HG03571 (cell line): Measurements from ENCODE around the gene DHX29.

Experiments used
- ATAC-seq: cut with Tn5 transposase; IDR thresholded peaks from one replicate; pipeline ENCODE4 v1.9.1; 2021; ENCODE audit not compliant: unreplicated experiment

DHX29 gene

DNA sequence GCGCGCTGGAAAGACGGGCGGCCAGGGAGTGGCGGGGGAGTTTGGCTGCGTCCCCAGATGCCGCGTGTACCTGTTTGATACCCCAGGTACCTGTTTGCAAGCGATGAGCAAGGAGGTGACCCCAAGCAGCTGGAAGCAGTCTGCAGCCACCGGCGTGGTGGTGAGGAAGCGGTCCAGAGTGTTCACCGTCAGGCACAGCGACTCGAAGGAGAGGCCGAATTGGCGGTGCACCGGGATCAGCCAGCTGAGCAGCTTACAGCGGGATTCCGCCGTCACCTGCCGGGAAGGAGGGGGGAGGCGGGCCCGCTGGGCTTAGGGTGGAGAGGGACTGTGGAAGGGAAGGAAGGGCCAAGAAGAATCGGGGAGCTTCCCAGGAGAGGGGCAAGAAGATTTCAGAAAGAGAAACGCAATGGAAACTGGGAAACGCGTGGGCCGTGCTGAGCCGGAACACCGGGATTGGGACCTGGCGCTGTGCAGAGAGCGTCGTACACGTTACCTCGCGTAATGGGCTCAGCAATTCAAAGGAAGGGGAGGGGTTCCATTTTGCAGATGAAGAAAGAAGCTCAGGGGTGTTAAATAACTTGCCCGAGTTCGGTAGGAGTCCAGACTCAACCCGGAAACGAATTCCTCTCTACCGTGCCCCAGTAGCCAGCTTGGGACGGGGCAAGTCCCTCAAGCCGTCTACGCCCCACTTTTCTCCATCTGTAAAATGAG lies 75.1 kb downstream of the DHX29 start:
- no peak for ATAC-seq

DNA sequence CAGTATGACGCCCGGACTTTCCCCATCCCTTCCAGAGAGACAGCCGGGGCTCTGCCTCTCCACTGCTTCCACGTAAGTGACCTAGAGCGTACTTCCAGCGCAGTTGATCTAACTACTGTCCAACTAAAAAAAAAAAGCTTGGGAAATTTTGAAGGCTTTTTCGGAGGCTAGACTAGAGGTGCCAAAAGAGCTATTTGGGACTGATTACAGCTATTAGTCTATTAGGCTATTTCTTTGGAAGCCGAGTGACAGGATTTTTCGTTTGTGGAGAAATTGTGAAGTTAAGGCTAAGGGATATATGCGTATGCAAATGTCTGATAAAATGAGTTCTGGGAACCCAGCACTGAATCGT lies 75.6 kb downstream of the DHX29 start:
- no peak for ATAC-seq

DNA sequence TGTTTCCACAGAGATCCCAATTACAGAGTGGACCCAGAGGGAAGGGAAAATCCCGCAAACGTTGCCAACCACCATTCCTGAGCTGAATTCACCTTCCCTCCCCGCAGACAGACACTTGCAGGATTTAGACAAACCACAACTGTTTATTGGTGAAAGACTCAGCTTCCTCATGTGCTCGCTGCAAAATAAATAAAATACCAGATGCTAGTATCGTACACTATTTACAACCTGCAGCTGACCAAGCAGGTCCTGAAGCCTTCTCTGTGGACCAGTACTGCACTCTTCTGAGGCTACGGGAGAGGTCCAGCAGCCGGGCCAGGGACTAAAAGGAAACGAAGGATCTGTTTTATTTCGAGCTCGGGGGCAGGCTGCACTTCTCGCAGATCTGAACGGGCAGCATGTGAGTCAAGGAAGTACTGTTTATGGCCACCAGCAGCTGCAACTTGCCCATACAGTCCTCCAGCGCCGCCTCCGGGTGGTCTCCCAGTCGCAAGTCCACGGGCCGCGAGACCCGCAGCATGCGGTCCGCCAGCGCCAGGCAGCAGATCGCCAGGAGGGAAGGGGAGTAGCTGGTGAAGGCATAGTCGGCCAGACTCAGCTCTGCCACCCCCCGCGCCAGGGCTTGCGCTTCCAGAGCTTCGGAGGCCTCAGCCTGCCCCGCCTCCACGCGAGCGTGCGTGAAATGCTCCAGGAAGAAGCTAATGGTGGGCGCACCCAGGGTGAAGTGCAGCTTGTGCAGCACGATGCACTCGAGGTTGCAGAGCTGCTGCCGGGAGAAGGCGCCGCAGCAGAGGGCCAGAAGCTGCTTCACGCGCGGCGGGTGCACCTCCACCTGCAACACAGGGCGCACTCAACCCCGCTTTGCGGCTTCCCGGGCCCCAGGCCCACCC lies 76.2 kb downstream of the DHX29 start:
- ATAC-seq, result no peak

DNA sequence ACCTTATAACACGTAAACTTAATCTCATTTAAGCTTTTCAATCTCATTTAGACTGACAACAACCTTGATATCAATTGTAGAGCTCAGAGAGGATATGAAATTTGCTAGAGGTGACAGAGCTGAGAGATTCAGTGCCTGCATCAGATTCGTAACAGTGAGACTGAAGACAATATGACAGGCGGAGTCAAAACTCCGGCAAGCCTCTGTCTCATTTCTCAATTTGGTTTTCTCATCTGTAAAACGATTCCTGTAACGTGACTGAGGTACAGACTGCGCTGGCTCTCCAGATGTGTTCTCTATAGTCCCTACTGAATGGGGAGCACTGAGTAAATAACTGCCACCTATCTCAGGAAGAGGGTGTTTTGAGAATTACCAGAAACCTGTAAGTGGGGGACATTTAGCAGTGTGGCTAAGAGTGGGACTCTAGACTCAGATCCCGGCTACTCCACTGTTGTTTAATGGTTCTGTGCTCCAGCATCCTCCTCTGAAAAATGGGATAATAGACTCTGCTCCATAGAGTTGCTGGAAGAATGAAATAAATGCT lies 77.3 kb downstream of the DHX29 start:
- no peak for ATAC-seq

DNA sequence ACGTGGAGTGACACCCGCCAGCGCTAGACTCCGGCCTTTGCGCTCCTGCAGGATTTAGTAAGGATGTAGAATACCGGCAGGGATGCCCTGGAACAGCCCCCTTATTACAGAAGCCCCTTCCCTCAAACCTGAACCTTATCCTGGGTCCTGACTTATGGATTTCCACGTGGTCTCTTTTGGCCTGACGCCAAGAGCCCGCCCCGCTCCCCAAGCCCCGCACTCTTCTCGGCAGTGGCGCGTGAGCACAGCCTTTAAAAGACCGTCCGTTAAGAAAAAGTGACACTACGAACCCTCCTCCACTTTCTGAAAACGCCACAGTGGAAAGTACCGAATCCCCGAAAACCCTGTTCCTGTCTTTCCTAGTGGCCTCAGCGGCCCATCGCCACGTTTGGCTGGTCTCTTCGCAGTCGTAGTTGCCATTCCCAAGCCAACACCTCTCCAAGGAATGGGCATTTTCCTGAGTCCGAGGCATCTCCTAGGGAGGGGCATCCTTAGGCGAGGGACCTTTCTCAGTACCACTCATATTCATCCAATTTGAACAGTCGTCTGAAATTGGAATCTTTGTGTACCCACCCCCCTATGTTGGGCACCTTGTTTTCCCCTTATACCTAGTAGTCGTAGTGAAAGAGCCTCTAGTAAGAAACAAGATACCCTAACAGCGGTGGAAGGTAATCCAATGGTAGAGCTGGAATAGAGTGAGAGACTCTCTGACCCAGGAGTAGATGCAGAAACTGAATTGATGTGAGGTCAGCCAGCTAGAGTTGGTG lies 79.6 kb downstream of the DHX29 start:
- ATAC-seq, result no peak

DNA sequence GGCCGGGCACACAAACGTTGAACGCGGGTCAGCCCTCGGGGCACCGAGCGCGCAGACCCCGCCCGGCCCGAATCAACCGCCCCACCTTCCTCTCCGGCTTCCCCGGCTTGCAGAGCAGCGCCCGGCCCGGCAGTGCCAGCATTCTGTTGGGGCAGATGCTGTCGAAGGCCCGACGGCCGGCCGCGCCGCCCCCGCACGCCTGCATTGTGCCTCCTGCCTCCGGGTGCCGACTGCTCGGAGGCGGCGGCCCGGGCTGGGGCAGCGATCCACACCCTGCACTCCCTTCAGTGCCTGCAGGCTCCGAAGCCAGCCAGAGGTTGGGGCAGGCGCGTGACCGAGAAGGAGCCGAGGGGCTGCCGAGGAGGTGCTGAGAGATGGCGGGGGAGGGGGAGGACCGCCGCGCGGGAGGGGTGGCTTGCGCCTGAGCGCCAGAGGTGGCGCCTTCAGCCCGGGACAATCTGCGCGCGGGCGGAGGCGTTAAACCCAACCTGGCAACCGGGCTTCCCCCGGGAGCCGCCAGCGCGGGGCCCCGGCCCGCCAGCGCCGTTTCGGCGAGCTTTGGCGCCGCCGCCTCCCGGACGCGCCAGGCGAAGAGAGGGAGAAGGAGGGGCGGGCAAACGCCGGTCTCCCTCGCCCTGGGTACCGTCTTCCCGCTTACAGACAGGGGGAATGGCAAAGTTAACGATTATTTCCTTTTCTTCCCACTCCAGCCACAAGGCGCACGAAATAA lies 80.4 kb downstream of the DHX29 start, which contains the start of gene MCIDAS:
Gene MCIDAS (minus strand): TSS at position 382 of the 730 bp plus-strand sequence. CDS start 177 bp downstream, at position 205.
- ATAC-seq, result peak; percentile 43

DNA sequence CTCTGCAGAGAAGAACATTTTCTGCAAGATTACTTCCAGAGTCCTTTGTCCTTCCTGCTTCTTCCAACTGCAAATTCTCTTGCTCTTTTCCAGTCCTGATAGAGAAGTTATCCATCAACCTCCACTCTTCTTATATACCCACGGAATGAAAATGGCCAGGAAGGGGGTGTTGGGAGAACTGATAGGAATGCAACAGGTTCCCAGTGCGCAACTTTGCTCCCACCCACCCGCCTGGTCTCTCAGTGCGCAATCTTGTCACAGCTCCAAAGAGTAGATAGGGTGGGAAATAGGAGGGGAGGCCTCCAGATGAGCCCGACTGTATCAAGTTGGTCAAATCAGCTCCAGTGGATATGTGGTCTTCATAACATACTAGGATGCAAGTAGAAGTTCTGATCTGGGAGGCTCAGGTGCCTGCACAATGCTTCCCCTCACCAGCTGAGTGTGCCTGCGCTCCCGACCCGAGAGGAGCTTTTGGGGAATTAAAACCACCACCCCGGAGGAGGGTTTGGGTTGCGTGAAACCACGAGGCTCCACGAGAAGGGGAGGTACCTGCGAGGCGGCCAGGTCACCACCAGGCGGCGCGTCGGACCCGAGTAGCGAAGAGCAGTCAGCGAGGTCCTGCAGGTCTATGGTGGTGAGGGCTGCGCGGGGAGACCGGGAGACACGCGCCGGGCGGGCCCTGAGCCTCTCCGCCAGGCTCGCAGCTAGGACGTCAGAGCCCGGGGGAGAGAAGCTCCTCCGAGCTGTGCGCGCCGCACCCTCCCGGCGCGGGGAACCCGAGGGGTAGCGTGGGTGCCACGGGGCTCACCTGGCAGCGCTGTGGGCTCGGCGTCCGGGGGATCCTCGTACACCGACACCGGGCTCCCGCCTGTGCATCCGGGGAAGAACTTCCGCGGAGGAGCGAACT lies 81.2 kb downstream of the DHX29 start:
- peak; percentile 57 for ATAC-seq

DNA sequence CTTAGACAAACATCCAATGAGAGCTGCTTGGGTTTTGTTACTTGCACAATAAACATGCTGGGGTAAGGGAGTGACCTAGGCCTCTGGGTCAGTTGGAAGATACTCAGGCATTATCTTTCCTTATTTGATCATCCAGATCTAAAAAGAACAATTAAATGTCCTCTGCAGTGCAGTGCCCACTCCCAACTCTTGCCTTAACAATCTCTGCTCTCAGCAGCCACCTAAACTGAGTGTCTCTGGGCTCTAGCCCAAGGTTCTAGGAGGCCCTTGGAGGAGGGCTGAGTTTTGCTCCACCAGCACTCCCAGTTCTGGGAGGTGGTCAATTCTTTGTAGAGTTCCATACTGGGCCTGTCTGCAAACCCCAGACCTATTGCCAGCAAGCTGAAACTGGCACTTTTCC lies 82.1 kb downstream of the DHX29 start:
- no peak for ATAC-seq

DNA sequence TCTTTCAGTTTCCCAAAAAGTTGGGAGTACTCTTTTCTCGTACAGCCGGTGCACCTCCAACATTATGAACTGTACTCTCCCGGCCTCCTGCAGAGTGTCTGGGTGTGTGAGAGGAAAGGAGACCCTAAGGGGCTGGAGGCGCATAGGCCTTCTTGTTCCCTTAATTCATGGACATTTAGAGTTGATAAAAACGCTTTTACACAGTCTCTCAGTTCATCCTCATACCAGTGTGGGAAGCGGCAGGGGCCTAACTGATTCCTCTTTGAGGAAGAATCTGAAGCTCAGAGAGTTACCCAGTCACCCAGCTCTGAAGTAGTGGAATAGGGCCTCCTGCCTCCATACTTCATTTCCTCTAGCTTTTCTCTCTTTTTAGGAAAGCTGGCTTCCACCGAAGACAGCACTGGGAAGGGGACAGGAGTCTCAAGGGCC lies 83.7 kb downstream of the DHX29 start:
- no peak for ATAC-seq

DNA sequence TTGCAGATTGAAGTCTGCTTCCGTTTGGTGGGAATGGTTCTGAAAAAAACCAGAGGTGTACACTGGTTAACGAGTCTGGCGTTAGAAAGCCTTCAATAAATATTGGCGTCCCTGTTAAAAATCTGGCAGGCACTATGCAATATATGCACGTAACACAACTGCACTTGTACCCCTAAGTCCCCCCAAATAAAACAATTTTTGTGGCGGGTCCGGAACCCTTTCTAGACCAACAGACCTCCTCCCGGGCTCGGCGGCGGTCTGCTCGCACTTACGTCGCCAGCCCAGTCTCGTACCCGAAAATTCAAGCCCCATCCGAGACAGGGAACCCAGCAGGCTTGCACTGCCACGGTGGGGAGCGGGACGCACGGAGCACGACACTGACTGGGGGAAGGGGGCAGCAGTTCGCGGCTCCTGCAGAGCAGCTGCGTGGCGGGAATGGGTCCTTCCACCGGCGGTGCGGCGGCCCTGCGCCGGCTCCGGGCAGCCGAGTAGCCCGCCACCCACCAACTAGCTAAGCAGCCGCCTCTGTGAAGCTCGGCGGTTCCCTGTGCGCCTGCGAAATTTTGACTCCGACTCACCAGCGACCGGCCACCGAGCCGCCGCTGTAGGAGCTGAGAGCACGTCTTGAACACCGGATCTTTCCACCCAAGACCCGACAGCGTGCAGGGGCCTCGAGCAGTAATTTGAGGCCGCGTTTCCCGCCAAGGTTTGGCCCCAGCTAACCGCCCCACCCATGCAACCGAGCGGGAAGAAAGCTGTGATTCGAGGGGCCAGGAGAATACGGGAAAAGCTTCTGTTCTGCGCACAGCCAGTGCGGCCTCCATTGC lies 84.3 kb downstream of the DHX29 start:
- ATAC-seq, result no peak

DNA sequence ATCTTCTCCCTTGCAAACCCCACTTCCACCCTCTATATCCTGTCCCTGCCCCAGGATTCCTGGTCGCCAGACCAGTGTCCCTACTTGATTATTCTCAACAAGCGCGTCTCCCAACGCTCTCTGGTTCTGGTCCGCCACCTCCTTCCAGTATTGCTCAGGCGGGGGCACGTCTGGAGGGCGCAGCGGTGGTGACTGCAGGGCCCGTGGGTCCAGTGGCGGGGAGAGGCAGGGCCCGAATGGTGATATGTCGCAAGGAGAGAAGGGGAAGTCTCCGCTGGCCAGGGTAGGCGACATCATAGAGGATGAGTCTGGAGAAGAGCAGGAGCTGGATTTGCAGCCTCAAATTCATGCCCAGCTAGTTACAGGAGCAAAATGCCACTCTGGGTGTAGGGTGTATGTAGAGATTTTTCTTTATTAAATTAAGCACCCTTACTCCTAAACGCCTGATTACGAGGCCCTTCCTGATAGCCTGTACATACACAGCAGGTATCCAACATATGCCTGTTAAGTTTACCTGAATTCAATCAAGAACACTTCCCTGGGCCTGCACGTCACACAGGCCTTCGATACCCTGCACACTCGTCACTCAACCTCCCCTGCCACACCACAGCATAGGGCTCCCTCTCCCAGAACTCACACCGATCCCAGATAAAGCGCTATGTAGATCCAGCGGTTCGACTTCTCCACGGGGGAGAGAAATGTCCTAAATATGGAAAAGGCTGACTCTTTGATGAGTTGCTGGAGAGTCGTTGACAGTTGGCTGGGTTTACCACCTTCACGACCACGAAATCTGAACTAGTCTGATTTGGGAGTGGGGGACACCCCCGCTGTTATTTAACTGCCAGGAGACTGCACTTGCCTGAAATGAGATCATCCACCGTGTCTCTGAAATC lies 85.2 kb downstream of the DHX29 start:
- no peak for ATAC-seq

DNA sequence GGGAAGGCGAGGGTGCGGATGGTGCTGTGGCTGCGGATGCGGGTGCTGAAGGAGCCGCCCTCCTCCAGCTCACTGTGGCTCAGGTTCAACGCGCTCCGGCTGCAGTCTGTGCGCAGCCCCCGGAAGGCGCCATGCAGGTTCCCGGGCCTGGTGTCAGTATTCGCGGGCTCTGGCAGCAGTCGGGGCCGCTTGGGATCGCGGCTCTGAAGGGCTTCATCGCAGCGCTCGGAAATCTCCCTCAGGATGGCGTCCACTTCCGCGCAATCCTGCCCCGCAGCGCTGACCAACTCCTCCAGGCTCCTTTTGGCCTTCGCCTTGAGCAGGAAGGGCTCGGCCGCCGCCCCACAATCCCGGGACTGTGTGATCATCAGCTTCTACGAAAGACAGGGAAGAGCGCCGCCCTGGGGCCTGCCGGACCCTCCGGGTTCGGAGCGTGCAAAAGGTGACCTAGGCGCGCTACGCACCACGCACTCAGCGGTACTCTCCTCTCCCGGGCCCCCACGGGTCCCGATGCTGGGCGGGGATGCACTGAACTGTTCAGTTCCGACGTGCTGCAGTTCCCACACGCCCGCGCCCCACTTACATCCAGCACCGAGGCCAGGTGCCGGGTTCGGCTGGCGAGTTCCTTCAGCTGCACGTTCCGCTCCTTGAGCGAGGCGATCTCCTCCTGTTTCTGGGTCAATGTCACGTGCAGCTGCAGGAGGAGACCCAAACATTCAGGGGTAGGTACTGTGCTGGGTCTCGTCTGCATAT lies 86.9 kb downstream of the DHX29 start:
- ATAC-seq, result no peak

DNA sequence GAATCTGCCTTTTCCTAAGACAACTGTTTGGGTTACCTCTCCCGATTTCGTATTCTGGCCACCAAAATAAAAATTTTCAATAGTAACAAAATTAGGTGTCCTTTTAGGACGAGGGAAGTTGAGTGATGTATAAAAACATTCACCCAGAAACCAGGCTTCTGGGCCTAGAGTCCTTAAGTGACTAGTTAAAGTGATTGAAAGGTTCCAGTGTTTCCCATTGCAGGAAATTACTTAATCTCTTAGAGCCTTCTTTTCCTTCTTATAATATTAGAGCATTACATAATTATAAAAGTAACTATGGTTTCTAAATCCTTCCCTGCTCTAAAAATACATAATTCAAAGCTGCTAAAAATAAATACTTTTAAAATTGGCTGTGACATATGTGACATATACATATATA lies 87.7 kb downstream of the DHX29 start:
- ATAC-seq, result no peak

DNA sequence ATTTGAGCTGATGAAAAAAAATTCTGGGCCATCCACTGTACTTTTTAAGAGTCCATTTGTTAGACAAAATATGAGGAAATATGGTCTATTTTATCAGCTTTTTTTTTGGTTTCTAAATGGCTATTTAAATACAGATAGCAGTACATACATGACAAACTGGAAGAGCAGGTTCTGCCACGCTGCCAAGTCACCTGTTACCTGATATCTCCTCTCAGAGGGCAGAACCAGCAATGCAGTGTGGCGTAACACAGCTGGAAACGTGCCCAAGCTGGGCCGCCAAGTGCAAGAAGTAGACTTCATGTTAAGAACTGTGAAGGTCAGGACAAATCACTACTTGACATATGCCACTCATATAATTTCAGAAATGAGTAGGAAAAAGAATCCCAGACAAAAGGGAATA lies 88.5 kb downstream of the DHX29 start:
- no peak for ATAC-seq

DNA sequence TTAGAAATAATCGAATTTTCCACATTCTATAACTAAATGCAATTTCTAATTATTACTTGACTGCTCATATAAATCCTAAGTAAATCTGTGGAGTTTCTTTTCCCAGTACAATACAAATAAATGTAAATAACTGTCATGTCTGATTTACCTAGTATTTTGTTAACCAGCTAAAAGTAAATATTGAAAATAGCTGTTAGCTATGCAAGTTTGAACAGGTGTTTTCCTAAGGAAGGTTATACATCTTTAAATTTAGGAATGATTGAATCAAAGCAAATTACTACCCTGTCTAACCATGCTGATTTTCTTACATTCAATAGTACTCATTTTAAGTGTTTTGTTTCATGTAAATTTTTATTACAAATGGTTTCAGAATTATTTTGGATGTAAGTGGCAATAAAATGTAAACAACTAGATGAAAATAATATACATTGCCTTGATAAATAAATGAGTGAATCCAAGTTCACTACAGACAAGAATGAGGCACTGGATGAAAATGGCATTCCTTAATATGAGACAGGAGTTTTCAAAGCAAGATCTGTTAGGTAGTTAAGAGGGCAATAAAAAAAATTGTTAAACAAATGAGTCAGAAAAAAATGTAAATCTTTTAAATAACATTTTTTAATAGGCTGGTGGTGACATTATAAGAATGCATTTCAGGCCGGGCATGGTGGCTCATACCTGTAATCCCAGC lies 96.2 kb downstream of the DHX29 start:
- ATAC-seq, result no peak
